Lung microvascular endothelial cell (primary cell): ENCODE results near the gene GRK3. TPM values are rescaled to one million over a fixed set of nuclear protein-coding genes. Genes with fewer than 3 reads are reported as not detected.
A peak's percentile ranks its signal among the peaks of the same experiment; 100 is the strongest.
"Not testable (repeated sequence)": the region's sequence is repeated elsewhere in the genome, so short reads cannot be mapped to it uniquely, and the experiment has no call there.

Source experiments
- DNase-seq, 2 donors: peaks; one replicate each; pipeline versions ENCODE4 v3.0.0 to v3.0.0-alpha.2; 2010; ENCODE audit warnings: low read depth in 2 of 2
- total RNA-seq: library from RNA; depleted of rRNA; stranded (reverse); fragments of >200 nt; gene quantifications from 2 replicates; pipeline ENCODE4 v1.2.1, GENCODE V29; 2014

The GRK3 gene
- total RNA-seq, 1 donor from 2014 or later = 0.20 TPM

DNA sequence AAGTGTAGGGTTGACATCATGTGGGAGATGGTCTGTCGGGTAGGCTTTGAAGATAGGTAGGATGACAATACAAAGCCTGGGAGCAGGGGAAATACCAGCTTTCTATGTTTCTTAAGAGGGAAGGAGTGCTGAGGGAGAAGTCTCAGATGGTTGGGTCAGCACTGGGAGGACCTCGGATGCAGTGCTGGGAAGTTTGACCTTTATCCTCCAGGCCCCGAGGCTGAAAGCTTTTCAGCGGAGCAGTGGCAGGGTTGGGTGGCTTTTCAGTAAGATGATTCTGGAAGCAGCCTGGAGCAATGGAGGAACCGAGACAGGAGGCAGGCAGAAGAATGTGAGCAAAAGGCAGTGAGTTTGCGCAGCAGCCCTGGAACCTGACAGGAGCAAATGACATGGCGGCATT is 134.0 kb downstream of the GRK3 start:
- no peak for DNase-seq

DNA sequence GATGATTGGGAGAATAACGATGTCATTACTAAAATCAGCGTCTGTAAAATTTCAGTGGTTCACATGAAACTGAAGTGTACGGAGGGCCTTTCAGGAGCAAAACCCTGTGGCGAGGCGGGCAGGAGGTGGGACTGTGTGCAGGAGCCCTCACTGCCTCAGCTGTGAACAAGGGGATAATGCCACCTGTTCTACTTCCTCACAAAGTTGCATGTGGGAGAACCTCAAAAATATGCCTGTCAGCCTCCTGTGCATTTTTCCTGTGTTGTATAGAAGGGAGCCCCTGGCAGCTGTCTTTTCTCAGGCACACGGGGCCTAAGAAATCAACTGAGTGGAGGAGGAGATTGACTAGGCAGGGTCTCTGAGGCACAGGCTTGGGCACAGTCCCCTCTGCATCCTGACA is 134.5 kb downstream of the GRK3 start:
- DNase-seq = no peak

GRCh38 chr22:25701056-25701780 is 136.7 kb downstream of the GRK3 start:
- DNase-seq = no peak

DNA sequence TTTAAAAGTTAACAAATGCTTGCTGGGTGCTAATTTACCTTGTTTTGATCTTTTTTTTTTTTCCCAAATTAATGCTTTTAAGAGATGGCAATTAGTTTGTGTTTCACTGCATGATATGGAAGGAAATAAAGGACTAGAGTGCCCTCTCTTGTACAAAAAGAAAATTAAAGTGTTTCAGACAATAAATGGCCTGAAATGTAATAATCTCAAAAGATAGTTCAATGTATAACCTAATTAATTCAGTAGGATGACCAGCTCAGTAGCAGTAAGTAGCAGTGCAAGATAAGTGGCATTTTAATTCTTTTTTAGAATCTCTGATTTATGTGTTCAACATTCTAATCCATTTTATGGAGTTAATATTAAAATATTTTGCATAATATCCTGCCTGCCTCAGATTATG is 137.6 kb downstream of the GRK3 start:
- peak; percentile 5 to 21 for DNase-seq

DNA sequence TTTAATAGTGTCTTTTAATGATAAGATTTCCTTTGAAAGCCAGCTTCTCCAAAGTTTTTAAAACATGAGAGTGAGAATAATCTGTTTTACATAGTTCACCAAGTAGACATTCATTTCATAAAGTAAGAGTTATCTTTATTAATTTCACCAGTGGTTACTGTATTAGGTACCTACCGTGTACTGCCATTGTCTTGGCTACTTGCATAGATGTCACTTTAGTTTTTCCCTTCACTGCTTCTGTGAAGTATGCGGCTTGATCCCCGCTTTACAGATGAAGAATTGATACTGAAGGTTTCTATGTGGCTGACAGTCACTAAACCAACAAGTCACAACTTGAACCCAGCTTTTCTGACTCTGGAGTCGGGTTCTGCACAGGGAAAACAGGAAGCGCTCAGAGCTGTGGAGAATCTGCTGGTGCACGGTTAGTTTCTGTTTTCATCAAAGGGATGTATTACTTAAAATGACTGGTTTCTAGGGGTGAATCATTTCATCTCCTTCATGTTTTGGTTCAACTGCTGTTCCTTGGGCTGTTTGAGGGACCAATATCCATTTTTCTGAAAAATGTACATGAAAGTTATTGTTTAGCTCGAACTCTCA is 138.2 kb downstream of the GRK3 start:
- DNase-seq = peak; percentile 1 to 10

DNA sequence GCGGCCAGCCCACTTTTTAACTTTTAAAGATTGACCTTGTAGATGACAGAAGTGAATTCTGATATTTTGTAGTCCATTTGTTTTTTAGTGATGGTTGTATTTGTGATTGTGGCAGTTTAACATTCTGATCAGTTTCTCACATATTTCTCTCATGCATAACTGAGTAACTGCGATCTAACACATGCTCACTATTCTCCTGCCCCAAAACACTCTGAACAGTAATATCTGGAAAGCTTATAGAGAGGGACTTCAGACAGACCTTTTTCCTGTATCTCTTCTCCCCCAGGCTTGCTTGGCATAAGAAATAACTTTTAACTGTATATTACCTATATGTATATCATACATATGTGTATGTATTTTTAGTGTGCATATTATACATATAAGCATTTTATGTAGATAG is 140.2 kb downstream of the GRK3 start:
- DNase-seq = no peak

- no peak for DNase-seq
Observed at GRCh38 chr22:25706197-25706596, 141.7 kb downstream of the GRK3 start.

- not testable (repeated sequence) for DNase-seq
Observed at GRCh38 chr22:25708430-25708829, 144.0 kb downstream of the GRK3 start.

GRCh38 chr22:25709758-25710157 is 145.3 kb downstream of the GRK3 start:
- DNase-seq = no peak

GRCh38 chr22:25710501-25710900 is 146.0 kb downstream of the GRK3 start:
- no peak for DNase-seq

GRCh38 chr22:25711491-25711890 is 147.0 kb downstream of the GRK3 start:
- no peak for DNase-seq

DNA sequence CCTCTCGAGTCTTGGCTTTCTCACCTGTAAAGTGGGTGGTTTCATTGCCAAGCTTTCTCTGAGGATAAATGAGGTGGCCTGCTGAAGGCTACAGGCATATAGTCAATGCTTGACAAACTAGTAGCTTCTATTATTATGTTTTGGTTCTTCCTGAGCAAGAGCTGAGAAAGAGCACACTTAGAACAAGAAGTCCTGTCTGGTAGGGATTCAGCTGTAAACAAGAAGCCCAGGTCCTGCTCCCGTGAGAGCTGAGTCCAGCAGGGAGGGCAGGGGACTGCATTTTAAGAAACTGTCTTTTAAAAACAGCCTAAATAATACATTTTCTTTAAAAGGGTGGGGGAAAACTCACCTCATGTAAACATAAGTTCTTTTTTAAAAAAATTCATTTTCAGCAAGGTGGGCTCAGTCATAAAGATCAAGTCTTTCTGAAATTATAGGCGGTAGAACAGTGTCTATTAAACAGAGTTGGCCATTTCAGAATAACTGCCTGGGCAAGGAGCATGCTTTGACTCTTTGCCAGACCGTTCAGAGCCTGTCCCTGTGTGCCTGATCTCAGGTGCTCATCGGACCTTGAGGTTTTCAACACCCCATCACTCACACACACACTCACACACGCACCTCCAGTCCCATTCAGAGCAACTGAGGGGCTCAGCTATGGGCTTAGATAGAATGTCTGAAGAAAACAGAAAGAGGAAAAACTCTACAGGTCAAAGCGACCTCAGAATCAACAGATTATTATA is 148.4 kb downstream of the GRK3 start:
- no peak for DNase-seq

GRCh38 chr22:25714070-25714469 is 149.6 kb downstream of the GRK3 start:
- DNase-seq = no peak

GRCh38 chr22:25714739-25715138 is 150.3 kb downstream of the GRK3 start:
- DNase-seq = no peak

GRCh38 chr22:25716637-25717036 is 152.2 kb downstream of the GRK3 start:
- no peak for DNase-seq

GRCh38 chr22:25718135-25718840 is 153.8 kb downstream of the GRK3 start:
- DNase-seq = no peak

DNA sequence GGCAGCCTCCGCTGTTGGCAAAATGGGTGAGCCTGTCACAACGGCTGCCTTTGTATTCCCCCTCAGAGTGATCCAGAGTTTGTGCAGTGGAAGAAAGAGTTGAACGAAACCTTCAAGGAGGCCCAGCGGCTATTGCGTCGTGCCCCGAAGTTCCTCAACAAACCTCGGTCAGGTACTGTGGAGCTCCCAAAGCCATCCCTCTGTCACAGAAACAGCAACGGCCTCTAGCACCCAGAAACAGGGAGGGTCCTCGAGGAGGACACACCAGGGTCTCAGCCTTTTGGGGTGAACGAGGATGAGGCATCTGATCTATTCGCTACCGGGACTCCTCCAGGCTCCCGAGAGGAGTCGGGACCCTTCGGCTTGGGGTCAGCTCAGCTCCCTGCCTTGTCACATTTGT is 157.7 kb downstream of the GRK3 start:
- no peak for DNase-seq

- no peak for DNase-seq
Observed at GRCh38 chr22:25722626-25723025, 158.2 kb downstream of the GRK3 start.

DNA sequence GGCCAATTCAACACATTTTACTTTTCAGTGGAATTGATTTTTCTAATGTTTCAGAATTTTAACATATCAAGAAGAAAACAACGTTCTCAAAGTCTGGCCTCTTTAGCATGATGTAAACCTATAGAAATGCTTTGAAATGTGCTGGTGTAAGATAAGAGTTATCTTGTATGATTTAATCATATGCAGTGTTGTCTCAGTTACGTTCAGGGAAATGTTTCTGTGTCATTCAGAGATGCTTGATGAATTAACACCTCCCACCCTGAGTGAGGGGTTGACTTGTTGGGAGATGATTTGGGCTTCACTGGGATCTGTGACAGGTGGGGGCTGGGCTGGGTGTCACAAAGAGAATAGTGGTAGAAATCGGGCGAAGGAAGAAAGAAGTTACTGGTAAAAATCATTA is 161.8 kb downstream of the GRK3 start:
- DNase-seq = no peak

DNA sequence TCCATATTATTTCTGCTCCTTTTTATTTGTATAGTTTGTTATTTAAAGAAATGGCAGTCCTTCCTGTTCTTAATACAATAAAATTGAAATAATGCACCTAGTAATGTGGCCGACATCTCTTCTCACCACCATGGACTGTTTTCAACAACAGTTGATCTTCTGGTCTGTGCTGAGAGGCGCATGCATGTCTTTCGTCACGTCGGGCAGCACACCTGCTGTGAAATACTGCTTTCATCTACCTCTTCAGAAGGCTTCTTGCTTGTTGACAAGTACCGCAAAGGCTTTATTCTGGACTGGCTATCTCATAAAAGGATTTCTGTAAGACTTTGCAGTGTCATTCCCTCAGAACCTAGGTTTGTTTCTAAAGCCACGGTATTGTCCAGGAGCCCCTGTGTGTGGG is 163.6 kb downstream of the GRK3 start:
- no peak for DNase-seq

DNA sequence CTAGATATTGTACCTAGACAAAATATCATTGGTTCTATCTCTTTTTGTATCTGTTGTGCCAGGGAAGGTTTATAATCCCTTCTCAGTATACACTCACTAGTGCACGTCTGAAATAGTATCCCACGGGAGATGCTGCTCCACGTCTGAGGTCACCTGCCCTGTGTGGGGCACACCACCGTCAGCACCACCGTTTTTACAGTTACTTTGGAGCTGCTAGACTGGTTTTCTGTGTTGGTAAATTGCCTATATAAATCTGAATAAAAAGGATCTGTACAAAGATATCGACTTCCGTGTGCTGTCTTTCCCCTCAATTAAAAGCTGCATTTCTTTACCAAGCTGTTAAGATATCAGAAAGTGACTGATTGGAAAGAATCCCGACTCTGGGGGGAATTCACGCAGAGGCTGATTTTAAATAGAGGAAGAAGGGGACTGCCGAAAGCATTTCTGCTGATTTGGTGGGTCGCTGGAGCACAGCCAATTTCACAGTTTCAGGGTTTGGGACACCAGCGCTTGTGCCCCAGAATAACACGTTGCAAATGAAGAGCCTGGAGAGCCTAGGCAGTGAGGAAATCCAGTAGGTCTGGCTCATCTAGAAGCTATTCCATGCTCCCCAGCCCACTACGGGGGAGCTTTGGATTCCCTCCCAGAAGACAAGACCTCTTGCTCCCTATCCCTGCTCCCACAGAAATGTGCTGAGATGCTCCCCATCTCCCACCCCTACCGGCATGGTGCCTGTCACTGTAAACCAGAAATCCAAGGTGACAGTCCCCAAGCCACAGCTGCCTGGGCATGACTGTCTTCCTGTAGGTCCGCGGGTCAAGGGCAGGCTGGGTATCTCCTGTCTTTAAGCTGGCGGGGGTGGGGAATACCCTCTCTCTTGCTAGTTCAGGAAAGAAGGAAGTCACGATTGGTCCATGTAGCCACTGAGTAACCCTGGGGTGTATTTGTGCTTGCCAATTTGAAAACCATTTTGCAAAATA is 164.8 kb downstream of the GRK3 start:
- DNase-seq = no peak
